HCT116 (cell line): ENCODE measurements around the gene LRRC66. TPM values are rescaled to one million over a fixed set of nuclear protein-coding genes. Genes with fewer than 3 reads are reported as not detected.

Experiments
- ATAC-seq: fragments of 200-7000 bp; cut with Tn5 transposase; 2 replicates; pipeline ENCODE4 v1.9.1; 2020; ENCODE audit warnings: mild to moderate bottlenecking, moderate library complexity
- BruUV-seq: library from RNA; stranded (reverse); fragments of 400-500 nt; replicated peaks from 2 replicates; lab custom pipeline; 2021; lab: Mats Ljungman, UMichigan
- CTCF ChIA-PET: fragments of 300-600 bp; sonication (Branson Sonifier 250); formaldehyde crosslinking; loops from one replicate; lab custom pipeline; 2021; ENCODE audit warnings: antibody characterized with exemption; lab: Charles Lee
- POLR2A ChIA-PET: fragments of 300-600, 350-600 bp; sonication (Branson Sonifier 250); formaldehyde crosslinking; loops from one replicate; lab custom pipeline; 2021; ENCODE audit warnings: antibody characterized with exemption; lab: Charles Lee
- RAD21 ChIA-PET, 2 experiments: fragments of 300-600 bp; sonication (Branson Sonifier 250); formaldehyde crosslinking; loops; one replicate each; lab custom pipeline; 2023; ENCODE audit warnings: low total read pairs in 2 of 2; ENCODE audit not compliant: uncharacterized antibody in 2 of 2, unreplicated experiment in 2 of 2, low non-redundant PET in 1 of 2; lab: Charles Lee
- DNase-seq: peaks from one replicate; pipeline ENCODE4 v3.0.0-alpha.2; 2010; ENCODE audit warnings: low read depth, low spot score
- H2AFZ ChIP-seq: fragments of 200-600 bp; shearing (Covaris generic), sonication (generic); 2 replicates; pipeline ENCODE4 v1.6.1; 2017; ENCODE audit warnings: low read depth, mixed run types, mixed read lengths, antibody characterized with exemption, low read length; ENCODE audit not compliant: poor library complexity, severe bottlenecking
- H3K27ac ChIP-seq: 2 replicates; pipeline ENCODE4 v1.5.1; 2012; ENCODE audit warnings: low read depth, low read length
- H3K27me3 ChIP-seq: fragments of 200-600 bp; sonication (generic); 2 replicates; pipeline ENCODE4 v1.6.1; 2016; ENCODE audit warnings: mixed run types, low read length, mixed read lengths; ENCODE audit not compliant: insufficient read depth
- H3K36me3 ChIP-seq, 2 experiments: fragments of 200-500 bp in 1 of 2; fragments of 200-600 bp in 1 of 2; sonication (Bioruptor generic) in 1 of 2; sonication (generic) in 1 of 2; 2 replicates each; pipeline versions ENCODE4 v1.5.1 to v1.6.1; 2014 to 2016; ENCODE audit warnings: low read length in 2 of 2, inconsistent platforms in 1 of 2, mixed read lengths in 1 of 2, mixed run types in 1 of 2; ENCODE audit not compliant: insufficient read depth in 2 of 2, control insufficient read depth in 1 of 2
- H3K4me1 ChIP-seq, 2 experiments: fragments of 200-600 bp in 1 of 2; sonication (generic) in 1 of 2; 2 replicates each; pipeline versions ENCODE4 v1.5.1 to v1.6.1; 2012 to 2017; ENCODE audit warnings: low read length in 2 of 2, inconsistent platforms in 1 of 2, mild to moderate bottlenecking in 1 of 2, mixed read lengths in 1 of 2, mixed run types in 1 of 2, moderate library complexity in 1 of 2; ENCODE audit not compliant: insufficient read depth in 2 of 2, control insufficient read depth in 1 of 2
- H3K4me2 ChIP-seq: fragments of 200-600 bp; sonication (generic); 2 replicates; pipeline ENCODE4 v1.6.1; 2017; ENCODE audit warnings: mixed run types, low read length, mixed read lengths
- H3K4me3 ChIP-seq, 2 experiments: fragments of 200-600 bp in 1 of 2; sonication (generic) in 1 of 2; replicated peaks in 1 of 2; 2 replicates each; pipeline ENCODE4 v1.5.1; 2011 to 2016; ENCODE audit warnings: low read length in 2 of 2, control low read depth in 1 of 2, low read depth in 1 of 2, mild to moderate bottlenecking in 1 of 2, mixed read lengths in 1 of 2, mixed run types in 1 of 2
- H3K79me2 ChIP-seq: fragments of 200-600 bp; sonication (generic); 2 replicates; pipeline ENCODE4 v1.6.1; 2017; ENCODE audit warnings: mild to moderate bottlenecking, mixed run types, low read length, moderate library complexity, mixed read lengths; ENCODE audit not compliant: insufficient read depth
- H3K9ac ChIP-seq: fragments of 200-600 bp; sonication (generic); 2 replicates; pipeline ENCODE4 v1.6.1; 2016; ENCODE audit warnings: low read length, mixed read lengths
- H3K9me2 ChIP-seq: fragments of 200-600 bp; sonication (generic), shearing (Covaris generic); 2 replicates; pipeline ENCODE4 v1.6.1; 2017; ENCODE audit warnings: mixed run types, mild to moderate bottlenecking, moderate library complexity; ENCODE audit not compliant: insufficient read depth
- H3K9me3 ChIP-seq, 2 experiments: fragments of 200-500 bp in 1 of 2; fragments of 200-600 bp in 1 of 2; sonication (Bioruptor generic) in 1 of 2; sonication (generic) in 1 of 2; 2 replicates each; pipeline ENCODE4 v1.6.1; 2014 to 2017; ENCODE audit warnings: low read length in 2 of 2, mixed read lengths in 2 of 2, inconsistent platforms in 1 of 2, low read depth in 1 of 2, mild to moderate bottlenecking in 1 of 2, mixed run types in 1 of 2, moderate library complexity in 1 of 2; ENCODE audit not compliant: control insufficient read depth in 1 of 2, insufficient read depth in 1 of 2
- H4K20me1 ChIP-seq: fragments of 200-600 bp; sonication (generic), shearing (Covaris generic); 2 replicates; pipeline ENCODE4 v1.6.1; 2017; ENCODE audit warnings: mixed run types, mild to moderate bottlenecking, moderate library complexity; ENCODE audit not compliant: insufficient read depth
- CEBPB ChIP-seq: IDR thresholded peaks from 2 replicates; pipeline ENCODE4 v1.6.1; 2012; ENCODE audit warnings: low read depth
- EZH2phosphoT487 ChIP-seq: fragments of 200-600 bp; IDR thresholded peaks from 2 replicates; pipeline ENCODE4 v1.6.1; 2018; ENCODE audit warnings: antibody characterized with exemption, borderline replicate concordance
- FOSL1 ChIP-seq: IDR thresholded peaks from 2 replicates; pipeline ENCODE4 v1.6.1; 2012; ENCODE audit warnings: low read depth
- POLR2AphosphoS5 ChIP-seq: IDR thresholded peaks from 2 replicates; pipeline ENCODE4 v1.6.1; 2011; ENCODE audit warnings: mild to moderate bottlenecking, low read depth, low read length, moderate library complexity
- SIN3A ChIP-seq: IDR thresholded peaks from 2 replicates; pipeline ENCODE4 v1.6.1; 2012; ENCODE audit warnings: low read depth
- SP1 ChIP-seq: IDR thresholded peaks from 2 replicates; pipeline ENCODE4 v1.6.1; 2012; ENCODE audit warnings: low read depth
- TCF7L2 ChIP-seq: IDR thresholded peaks from 2 replicates; pipeline ENCODE4 v1.7.0; 2011; ENCODE audit warnings: borderline replicate concordance, inconsistent platforms; ENCODE audit not compliant: insufficient read depth, insufficient read length; ENCODE audit errors: extremely low read depth
- ZNF274 ChIP-seq: fragments of 200-500 bp; sonication (Bioruptor generic); IDR thresholded peaks from 2 replicates; pipeline ENCODE4 v1.6.1; 2014; ENCODE audit warnings: mild to moderate bottlenecking, low read depth, low read length, inconsistent platforms
- intact Hi-C: fragments of 100-400 bp; cut with micrococcal nuclease; formaldehyde crosslinking; loops from 2 replicates; pipeline ENCODE4 v1.10.0; 2022
- total RNA-seq: library from RNA; stranded (reverse); gene quantifications from one replicate; pipeline ENCODE4 v1.2.1, GENCODE V29; 2021; ENCODE audit not compliant: unreplicated experiment
- TF ChIP-seq, protein P1 (sequence below): IDR thresholded peaks from 2 replicates; pipeline ENCODE4 v1.6.1; 2012; ENCODE audit warnings: low read depth
- TF ChIP-seq, protein P2 (sequence below): IDR thresholded peaks from 2 replicates; pipeline ENCODE4 v1.6.1; 2011; ENCODE audit warnings: mild to moderate bottlenecking, low read length, moderate library complexity; ENCODE audit not compliant: insufficient replicate concordance; ENCODE audit errors: extremely low read depth
- TF ChIP-seq, protein P3 (sequence below): IDR thresholded peaks from 2 replicates; pipeline ENCODE4 v1.6.1; 2012

LRRC66 gene
- total RNA-seq, 1 experiment from 2014 or later: 0.12 TPM

DNA sequence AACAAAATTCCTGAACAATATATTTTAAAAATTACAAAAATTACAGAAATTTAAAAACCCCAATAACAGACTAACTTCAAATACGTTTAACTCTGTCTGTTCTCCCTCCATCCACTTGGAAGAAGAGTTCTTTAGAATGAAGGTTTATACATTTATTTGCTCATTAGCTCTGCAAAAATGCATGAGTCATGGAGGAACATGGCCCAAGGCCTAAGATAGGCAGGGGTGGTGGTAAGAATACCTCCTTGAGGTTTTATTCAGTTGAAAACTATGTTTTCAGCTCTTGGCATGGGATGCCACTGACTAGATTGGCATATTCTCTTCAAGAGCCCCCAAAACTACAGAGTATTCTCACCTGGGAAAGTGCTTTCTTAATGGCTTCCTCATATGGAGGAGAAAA lies 8.8 kb upstream of the LRRC66 start:
- no peak for TF ChIP-seq POLR2AphosphoS5
- no peak for TF ChIP-seq ZNF274
- no peak for TF ChIP-seq SIN3A
- TF ChIP-seq, protein P1, sequence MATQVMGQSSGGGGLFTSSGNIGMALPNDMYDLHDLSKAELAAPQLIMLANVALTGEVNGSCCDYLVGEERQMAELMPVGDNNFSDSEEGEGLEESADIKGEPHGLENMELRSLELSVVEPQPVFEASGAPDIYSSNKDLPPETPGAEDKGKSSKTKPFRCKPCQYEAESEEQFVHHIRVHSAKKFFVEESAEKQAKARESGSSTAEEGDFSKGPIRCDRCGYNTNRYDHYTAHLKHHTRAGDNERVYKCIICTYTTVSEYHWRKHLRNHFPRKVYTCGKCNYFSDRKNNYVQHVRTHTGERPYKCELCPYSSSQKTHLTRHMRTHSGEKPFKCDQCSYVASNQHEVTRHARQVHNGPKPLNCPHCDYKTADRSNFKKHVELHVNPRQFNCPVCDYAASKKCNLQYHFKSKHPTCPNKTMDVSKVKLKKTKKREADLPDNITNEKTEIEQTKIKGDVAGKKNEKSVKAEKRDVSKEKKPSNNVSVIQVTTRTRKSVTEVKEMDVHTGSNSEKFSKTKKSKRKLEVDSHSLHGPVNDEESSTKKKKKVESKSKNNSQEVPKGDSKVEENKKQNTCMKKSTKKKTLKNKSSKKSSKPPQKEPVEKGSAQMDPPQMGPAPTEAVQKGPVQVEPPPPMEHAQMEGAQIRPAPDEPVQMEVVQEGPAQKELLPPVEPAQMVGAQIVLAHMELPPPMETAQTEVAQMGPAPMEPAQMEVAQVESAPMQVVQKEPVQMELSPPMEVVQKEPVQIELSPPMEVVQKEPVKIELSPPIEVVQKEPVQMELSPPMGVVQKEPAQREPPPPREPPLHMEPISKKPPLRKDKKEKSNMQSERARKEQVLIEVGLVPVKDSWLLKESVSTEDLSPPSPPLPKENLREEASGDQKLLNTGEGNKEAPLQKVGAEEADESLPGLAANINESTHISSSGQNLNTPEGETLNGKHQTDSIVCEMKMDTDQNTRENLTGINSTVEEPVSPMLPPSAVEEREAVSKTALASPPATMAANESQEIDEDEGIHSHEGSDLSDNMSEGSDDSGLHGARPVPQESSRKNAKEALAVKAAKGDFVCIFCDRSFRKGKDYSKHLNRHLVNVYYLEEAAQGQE: no peak
- TF ChIP-seq EZH2phosphoT487: no peak
- TF ChIP-seq TCF7L2: no peak
- TF ChIP-seq SP1: no peak
- TF ChIP-seq, protein P2, sequence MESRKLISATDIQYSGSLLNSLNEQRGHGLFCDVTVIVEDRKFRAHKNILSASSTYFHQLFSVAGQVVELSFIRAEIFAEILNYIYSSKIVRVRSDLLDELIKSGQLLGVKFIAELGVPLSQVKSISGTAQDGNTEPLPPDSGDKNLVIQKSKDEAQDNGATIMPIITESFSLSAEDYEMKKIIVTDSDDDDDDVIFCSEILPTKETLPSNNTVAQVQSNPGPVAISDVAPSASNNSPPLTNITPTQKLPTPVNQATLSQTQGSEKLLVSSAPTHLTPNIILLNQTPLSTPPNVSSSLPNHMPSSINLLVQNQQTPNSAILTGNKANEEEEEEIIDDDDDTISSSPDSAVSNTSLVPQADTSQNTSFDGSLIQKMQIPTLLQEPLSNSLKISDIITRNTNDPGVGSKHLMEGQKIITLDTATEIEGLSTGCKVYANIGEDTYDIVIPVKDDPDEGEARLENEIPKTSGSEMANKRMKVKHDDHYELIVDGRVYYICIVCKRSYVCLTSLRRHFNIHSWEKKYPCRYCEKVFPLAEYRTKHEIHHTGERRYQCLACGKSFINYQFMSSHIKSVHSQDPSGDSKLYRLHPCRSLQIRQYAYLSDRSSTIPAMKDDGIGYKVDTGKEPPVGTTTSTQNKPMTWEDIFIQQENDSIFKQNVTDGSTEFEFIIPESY: no peak
- TF ChIP-seq CEBPB: no peak
- TF ChIP-seq, protein P3, sequence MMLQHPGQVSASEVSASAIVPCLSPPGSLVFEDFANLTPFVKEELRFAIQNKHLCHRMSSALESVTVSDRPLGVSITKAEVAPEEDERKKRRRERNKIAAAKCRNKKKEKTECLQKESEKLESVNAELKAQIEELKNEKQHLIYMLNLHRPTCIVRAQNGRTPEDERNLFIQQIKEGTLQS: no peak
- no peak for TF ChIP-seq FOSL1
- H3K4me2 ChIP-seq: no peak overlapping the region
- ChIA-PET POLR2A (no interaction called here), RAD21 (no interaction called here), CTCF (no interaction called here)
- intact Hi-C loops: loop anchor here (5.0 kb wide), 1 partner anchor 132 kb away; no protein-coding TSS in a partner anchor
- ATAC-seq (no peak), DNase-seq (no peak)
- H3K36me3 ChIP-seq: peaks cover 0 to 14% of the 10 kb centered on the region in 2 experiments; a peak in 2 of 4 replicates
- H3K79me2 ChIP-seq: no peaks in the 10 kb centered on the region
- no peaks in the 10 kb centered on the region; a peak in 1 of 4 replicates for H3K4me1 ChIP-seq
- H2AFZ ChIP-seq: no peak overlapping the region
- no peak overlapping the region for H3K4me3 ChIP-seq
- H3K9ac ChIP-seq: no peak overlapping the region
- no peak overlapping the region for H3K27ac ChIP-seq
- BruUV-seq: no TSS peak
- H3K9me3 ChIP-seq: no peaks in the 10 kb centered on the region
- no peaks in the 10 kb centered on the region for H4K20me1 ChIP-seq
- H3K27me3 ChIP-seq: no peaks in the 10 kb centered on the region
- H3K9me2 ChIP-seq: no peaks in the 10 kb centered on the region
